ENCODE data around the gene NXT2.
"Not testable (repeated sequence)": the region's sequence is repeated elsewhere in the genome, so short reads cannot be mapped to it uniquely, and the experiment has no call there.

NXT2 gene

DNA sequence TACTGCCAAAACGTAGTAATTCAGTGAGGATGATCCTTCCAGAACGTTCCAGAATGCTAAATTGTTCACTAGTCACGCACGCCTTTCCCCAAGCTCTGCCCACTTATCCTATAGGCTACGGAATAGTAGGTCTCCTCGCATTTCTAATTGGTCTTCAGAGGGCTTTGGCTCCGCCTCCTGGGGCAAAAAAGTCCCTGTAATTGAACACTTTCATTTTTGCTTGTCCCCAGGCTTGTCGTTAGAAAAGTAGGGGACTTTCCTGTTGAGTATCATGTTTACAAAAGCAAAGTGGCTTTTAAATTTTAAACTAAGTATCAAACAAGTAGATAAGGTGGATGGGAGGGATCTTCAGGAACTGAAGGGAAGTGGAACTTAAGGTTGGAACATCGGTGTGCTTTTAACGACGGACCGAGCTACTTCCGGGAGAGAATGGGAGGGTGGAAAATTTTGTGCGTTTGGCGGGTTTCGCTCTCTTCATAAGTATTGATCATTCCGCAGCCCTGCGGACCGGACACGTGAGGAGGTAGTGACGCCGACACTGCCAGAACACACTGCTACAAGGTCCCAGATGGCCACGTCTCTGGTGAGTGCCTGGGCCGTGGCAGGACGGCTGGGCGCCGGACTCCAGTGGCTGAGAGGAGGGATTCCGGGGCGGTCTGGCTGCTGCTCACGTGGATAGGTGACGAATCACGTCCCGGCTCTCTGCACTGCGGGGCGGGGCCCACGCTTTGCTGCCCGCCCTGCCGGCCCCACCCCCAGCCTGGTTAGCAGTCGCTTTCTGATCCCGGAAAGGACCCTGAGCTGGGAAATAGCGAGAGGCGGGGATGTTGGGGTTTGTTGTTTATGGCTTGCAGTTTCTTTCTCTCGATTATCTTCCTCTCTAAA, at the start of gene NXT2:
Gene NXT2 (plus strand): TSS at position 406 of the 885 bp plus-strand sequence. CDS start 163 bp downstream, at position 569.
- peak; percentile 70 for DNase-seq (ENCODE audit: low read depth, low spot score)

DNA sequence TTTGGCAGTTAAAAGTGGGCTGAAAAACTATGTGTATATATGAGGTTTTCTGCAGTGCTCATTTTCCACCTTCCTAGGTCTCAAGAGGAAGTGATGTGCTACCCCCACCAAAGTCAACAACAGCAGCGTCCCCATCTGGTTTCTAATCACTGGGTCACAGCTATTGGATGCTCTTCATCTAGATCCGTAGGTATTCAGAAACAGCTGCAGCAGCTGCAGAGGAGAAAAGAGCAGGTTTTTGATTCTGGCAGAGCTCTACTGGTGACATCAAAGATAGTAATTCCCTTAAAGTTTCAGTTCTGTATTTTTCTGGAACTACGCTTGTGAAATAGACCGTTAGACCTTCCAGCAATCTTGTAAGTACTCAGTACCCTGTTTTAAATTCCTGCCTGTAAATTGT, 49.0 kb upstream of the NXT2 start:
- DNase-seq (ENCODE audit: low read depth, low spot score) = no peak

DNA sequence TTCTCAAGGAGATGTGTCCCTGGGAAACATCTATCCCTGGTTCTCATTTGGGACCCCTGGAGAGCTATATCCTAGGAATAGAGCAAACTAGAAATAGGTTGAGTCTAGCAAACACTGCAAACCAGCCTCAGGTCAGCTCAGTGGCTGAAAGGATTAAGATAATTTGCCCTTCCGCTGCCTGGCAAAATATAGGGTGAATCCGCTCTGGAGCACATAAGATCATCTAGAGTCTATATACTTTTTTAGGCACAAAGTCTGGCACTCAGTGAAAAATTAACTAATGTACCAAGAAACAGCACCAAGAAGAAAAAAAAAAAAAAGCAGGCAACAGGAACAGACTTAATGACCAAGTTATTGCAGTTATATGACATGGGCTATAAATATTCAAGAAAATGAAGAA, 47.5 kb upstream of the NXT2 start:
- no peak for DNase-seq (ENCODE audit: low read depth, low spot score)

DNA sequence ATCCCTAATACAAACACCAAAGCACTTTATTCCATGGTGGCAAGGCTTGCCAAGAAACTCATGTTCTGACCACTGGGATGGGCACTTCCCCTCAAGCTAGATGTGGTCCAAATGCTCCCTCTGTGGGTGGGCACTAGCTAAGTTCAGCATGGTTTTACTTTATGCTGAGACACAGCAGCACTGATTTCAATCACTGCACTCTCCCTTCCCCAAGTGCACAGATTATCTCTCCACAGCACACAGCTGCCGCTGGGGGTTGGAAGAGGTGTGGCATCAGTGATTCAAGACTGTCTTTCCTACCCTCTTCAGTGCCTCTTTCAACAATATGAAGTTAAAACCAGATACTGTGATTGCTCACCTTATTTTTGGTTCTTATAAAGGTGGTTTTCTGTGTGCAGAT, 38.2 kb upstream of the NXT2 start:
- DNase-seq (ENCODE audit: low read depth, low spot score) = no peak

DNA sequence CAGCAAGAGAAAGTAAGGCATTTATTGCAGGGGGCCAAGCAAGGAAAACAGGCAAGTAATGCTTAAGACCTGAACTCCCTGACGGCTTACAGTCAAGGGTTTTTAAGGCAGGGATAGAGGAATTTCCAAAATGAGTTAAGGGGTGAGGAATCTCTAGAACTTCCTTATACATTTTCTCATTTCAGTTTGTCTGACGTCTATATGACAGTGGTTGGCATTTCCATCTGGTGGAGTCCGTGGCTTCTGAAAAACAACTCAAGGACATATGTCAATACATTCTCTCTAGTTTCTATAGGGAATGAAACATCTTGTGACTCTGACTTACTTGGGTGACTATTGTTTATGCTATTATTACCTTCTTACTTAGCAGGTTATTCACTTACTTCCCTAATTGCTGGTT, 35.5 kb upstream of the NXT2 start:
- no peak for DNase-seq (ENCODE audit: low read depth, low spot score)

DNA sequence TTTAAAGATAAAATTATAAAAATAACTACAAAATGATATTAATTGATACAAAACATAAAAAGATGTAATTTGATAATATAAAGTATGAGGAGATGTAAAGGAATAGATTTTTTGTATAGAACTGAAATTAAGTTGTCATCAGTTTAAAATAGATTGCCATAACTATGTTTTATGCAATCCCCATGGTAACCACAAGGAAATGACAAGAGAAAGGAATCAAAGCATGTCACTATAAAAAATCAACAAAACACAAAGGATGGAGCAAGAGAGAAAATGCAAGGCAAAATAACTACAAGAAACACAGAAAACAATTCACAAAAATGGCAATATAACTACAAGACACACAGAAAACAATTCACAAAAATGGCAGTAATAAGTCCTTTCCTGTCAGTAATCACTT, 27.7 kb upstream of the NXT2 start:
- DNase-seq (ENCODE audit: low read depth, low spot score) = no peak

DNA sequence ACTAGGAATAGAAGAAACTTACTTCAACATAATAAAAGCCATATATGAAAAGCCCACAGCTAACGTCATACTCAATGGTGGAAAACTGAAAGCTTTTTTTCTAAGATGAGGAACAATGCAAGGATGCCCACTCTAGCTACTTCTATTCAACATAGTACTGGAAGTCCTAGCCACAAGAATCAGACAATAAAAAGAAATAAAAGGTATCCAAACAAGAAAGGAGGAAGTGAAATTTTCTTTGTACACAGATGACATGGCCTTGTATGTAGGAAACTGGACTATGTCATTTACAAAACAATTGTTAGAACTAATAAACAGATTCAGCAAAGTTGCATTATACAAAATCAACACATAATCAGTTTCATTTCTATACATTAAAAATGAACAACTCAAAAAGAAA, 25.5 kb upstream of the NXT2 start:
- no peak for DNase-seq (ENCODE audit: low read depth, low spot score)

DNA sequence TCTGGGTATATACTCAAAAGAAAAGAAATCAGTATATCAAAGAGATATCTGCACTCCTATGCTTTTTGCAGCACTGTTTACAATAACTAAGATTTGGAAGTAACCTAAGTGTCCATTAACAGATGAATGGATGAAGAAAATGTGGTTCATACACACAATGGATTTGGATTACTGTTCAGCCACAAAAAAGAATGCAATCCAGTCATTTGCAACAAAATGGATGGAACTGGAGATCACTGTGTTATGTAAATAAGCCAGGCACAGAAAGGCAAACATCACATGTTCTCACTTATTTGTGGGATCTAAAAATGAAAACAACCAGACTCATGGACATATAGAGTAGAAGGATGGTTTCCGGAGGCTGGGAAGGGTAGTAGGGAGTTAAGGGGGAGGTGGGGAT, 17.6 kb upstream of the NXT2 start:
- DNase-seq (ENCODE audit: low read depth, low spot score) = no peak

DNA sequence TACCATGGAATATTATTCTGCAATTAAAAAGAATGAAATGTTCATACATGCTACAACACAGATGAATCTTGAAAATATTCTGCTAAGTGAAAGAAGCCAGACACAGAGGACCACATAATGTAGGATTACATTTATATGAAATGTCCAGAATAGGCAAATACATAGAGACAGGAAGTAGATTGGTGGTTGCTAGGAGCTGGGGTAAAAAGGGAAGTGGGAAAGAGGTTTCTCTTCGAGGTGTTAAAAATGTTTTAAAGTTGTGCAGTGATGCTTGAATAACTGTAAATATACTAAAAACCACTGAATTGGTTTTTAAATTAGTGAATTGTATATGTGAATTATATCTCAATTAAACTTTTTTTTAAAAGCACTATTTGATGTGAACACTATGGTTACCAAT, 3.6 kb upstream of the NXT2 start:
- DNase-seq (ENCODE audit: low read depth, low spot score) = no peak

DNA sequence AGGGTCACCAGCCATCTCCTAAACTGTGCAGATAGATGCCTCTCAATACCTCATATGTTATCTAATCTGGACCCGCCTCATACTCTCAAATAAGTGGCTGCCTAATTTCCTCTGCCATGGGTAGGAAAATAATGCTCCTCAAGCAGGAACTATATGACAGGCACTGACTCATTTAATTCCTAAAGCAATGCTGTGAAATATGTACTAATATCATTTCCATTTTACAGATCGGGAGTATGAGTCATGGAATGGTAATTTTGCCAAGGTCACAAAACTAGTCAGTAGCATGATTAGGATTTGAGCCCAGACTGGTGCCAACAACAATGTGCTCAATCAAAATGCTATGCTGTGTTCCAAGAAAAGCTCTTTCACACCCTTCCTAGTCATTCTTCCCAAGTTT, 3.0 kb upstream of the NXT2 start:
- DNase-seq (ENCODE audit: low read depth, low spot score) = no peak

DNA sequence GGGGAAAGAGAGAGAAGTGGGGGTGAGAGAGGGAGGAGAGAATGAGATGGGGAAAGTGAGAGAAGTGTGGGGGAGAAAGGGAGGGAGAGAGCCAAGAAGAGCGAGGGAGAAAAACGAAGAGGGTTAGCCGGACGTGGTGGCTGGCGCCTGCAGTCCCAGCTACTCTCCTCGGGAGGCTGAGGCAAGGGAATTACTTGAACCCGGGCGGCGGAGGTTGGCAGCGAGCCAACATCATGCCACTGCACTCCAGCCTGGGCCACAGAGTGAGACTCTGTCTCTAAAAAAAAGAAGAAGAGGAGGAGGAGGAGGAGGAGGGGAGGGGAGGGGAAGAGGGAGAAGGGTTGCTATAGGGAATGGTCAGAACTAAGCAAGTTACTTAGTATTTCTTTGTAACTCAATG, 1.7 kb upstream of the NXT2 start:
- DNase-seq (ENCODE audit: low read depth, low spot score) = no peak

DNA sequence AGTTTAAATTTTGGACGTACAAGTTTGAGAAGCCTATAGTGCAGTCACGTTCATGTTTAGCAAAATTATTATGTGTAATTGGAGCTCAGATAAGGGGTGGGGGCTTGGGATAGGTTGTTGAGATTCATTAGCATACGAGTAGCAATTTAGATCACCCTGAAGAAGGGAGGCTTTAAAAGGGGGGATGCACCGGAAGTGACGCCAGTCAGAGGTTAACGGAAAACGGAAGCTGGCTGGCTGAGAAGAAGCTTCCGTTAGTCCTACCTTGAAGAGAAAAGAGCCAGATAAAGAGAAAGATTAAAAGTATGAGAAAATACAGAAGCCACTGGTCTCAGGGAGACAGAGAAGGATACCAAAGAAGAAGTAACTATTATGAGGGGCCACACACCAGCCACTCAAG, 1.1 kb upstream of the NXT2 start:
- no peak for DNase-seq (ENCODE audit: low read depth, low spot score)

DNA sequence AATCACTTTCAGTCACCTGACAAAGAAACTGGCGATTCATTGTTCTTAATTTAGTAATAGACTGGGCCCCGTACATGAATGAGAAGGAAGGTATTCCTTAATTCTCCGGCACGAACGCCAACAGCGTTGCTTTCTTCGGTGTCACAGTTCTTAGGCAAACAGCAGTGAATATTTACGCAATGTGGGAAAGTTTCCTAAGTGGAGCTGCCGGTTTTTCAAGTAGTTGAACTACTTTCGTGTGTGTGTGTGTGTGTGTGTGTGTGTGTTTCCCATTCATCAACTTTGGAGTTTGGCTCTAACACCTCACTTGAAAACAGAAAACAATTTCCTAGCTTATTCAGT, 651 bp downstream of the NXT2 start:
- DNase-seq (ENCODE audit: low read depth, low spot score) = no peak

DNA sequence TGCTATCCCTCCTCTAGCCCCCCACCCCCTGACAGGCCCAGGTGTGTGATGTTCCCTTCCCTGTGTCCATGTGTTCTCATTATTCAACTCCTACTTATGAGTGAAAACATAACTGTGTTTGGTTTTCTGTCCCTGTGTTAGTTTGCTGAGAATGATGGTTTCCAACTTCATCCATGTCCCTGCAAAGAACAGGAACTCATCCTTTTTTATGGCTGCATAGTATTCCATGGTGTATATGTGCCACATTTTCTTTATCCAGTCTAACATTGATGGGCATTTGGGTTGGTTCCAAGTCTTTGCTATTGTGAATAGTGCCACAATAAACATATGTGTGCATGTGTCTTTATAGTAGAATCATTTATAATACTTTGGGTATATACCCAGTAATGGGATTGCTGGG, 2.4 kb downstream of the NXT2 start:
- DNase-seq (ENCODE audit: low read depth, low spot score) = not testable (repeated sequence)

DNA sequence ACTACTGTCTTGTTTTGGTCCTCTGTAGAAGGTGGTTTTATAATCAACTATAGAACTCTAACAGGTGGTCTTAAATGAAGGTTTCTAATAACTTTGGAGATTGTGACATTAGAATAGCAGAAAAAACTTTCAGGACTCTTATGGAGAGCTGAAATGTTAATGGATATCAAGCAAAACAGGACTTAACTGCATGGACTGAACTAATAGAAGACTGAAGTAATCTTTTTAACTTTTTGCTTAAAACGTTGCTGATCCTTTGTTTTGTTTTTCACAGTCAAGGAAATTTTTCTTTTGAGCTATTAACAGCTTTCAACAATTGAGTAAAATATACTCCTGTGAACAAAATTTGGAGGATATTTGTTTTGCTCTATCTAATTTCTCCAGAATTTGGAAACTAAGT, 17.2 kb downstream of the NXT2 start:
- DNase-seq (ENCODE audit: low read depth, low spot score) = no peak

DNA sequence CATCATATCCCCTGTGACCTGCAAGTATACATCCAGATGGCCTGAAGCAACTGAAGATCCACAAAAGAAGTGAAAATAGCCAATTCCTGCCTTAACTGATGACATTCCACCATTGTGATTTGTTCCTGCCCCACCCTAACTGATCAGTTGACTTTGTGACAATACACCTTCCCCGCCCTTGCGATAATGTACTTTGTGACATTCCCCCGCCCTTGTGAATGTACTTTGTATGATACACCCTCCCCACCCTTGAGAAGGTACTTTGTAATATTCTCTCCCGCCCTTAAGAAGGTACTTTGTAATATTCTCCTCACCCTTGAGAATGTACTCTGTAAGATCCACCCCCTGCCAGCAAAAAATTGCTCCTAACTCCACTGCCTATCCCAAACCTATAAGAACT, 39.4 kb downstream of the NXT2 start:
- not testable (repeated sequence) for DNase-seq (ENCODE audit: low read depth, low spot score)

DNA sequence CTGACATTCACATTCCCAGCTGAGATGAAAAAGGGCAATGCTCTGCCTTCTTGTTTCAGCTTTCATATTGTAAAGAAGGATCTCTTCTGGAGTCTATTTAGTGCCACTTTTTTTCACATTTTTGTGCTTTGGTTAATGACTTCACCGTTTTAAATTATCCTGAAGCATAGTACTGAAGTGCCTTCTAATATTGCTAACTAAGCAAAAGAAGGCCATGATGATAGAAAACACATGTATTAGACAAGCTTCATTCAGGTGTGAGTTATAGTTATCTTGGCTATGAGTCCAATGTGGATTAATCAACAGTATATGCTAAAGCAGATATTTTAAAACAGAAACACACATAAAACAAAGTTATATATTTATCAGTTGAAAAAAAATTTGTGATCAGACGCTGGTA, 40.4 kb downstream of the NXT2 start:
- DNase-seq (ENCODE audit: low read depth, low spot score) = no peak

DNA sequence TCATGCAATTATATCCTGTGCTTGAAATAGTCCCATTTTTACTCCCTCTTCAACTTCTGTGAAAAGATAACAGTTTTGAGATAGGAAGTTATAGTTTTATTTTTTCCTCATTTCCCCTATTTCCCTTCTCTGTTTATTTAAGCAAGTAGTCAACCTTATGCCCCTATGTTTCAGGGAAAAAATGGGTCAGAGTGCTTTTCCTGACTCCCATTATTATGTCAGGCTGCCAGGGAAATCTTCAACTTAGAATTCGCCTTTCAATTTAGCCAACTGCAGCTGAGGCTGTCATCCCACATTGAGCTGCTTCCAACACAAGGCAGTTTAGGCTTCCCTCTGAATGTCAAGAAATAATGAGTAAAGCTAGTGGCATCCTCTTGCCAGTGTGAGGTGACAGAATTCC, 42.3 kb downstream of the NXT2 start:
- no peak for DNase-seq (ENCODE audit: low read depth, low spot score)

DNA sequence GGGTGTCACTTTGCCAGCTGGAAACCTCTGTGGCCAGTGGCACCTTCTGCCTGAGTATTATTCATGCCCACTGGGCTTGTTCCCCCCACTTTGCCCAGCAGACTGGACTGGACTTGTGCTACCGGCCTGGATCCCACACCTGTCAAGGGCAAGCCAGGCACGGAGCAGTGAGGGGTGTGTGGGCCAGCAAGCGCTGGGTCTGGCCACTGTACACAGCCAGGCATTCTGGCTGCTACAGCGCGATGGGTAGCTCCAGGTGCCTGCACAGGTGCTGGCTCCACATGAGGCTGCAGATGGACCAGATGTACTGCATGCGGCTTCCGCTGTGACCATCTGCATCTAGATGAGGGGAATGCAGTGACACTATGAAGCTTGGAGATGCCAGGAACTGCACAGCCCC, 48.8 kb downstream of the NXT2 start:
- DNase-seq (ENCODE audit: low read depth, low spot score) = no peak

DNA sequence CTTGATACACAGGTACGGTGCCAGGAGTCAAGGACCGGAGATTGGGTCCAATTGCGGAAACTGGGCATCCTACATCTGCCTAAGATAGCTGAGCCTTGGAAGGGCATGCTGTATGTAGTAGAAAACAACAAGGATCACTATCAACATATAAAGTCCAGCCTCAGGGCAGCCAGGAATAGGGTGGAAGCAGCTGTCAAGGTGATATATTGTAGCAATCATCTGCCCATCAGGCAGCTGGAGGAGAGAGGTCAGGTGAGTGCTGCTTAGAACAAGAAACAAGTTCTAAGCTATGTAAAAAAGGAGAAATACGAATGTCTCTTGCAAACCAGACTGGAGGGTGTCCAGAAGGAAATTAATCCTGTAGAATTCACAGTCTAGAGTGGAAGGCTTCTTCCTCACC, 53.5 kb downstream of the NXT2 start:
- DNase-seq (ENCODE audit: low read depth, low spot score) = no peak
